NCI-H2227 (cell line): Measurements from ENCODE around the gene SIRT3.
A peak's percentile ranks its signal among the peaks of the same experiment; 100 is the strongest.
"Not testable (repeated sequence)": the region's sequence is repeated elsewhere in the genome, so short reads cannot be mapped to it uniquely, and the experiment has no call there.

Experiments used
- DNase-seq: peaks from one replicate; lab custom pipeline; 2025; ENCODE audit not compliant: unreplicated experiment; lab: John Stamatoyannopoulos, UW

SIRT3 gene

DNA sequence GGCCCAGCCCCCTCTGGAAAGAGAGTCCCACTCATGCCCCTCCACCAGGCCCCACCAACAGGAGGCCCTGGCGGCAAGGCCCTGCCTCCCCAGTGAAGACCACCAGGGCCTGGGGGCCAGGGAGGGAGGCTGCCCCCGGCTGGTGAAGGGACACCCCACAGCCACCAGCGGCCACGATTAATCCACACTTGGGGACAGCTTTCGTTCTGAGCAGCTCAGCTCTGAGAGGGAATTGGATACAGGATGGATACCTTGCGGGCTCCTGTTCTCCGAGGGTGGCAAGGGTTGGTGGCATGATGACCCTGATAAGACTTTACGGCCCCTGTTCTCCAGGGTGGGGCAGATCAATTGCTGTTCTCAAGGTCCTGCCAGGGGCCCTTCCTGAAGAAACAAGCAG, 35.2 kb upstream of the SIRT3 start:
- DNase-seq, result no peak

- DNase-seq, result no peak
These were observed 34.5 kb upstream of the SIRT3 start for GRCh38 chr11:270451-271318.

GRCh38 chr11:269146-269890, 33.2 kb upstream of the SIRT3 start:
- DNase-seq, result no peak

- not testable (repeated sequence) for DNase-seq
These were observed 32.6 kb upstream of the SIRT3 start for GRCh38 chr11:268716-269145.

DNA sequence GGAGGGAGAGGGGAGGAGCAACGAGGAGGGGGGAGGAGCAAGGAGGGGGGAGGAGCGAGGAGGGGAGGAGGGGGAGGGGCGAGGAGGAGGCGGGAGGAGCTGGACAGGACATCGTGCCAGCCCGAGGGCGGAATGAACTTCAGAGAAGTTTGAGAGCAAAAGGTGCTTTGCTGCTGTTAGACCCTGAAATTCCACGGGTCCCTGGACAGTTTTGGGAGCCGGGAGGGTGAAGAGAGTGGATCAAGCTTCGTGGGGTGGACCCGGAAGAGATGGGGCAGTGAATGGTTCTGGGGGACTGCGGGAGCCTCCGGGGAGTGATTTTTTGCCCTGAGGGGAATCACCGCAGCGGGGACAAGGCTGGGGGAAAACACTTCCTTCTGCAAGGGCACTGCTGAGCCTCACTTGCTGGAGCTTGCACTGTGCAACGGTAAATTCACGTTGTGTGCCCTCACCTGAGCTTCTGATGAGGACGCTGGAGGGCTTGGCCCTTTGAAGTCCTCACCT, 31.4 kb upstream of the SIRT3 start:
- DNase-seq, result peak; percentile 22

GRCh38 chr11:266676-267439, 30.7 kb upstream of the SIRT3 start:
- DNase-seq, result no peak

DNA sequence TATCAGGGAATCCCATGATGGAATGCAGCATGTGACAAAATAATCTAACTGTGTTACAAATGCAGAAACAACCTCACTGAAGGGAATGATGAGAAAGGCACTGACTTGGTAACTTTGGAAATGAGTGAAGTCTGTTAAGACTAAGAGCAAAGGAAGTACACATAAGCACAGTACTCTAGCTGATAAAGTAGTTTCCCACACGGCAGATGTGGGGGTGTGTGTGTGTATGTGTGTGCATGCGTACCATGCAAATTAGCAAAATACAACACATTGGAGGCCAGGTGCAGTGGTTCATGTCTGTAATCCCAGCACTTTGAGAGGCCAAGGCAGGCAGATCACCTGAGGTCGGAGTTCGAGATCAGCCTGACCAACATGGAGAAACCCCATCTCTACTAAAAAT, 25.5 kb upstream of the SIRT3 start:
- DNase-seq, result no peak

- no peak for DNase-seq
These were observed 23.3 kb upstream of the SIRT3 start for GRCh38 chr11:259413-259812.

GRCh38 chr11:257766-258493, 21.8 kb upstream of the SIRT3 start:
- DNase-seq, result no peak

GRCh38 chr11:256952-257737, 21.0 kb upstream of the SIRT3 start:
- no peak for DNase-seq

- no peak for DNase-seq
These were observed 19.7 kb upstream of the SIRT3 start for GRCh38 chr11:255816-256215.

- DNase-seq, result no peak
These were observed 19.0 kb upstream of the SIRT3 start for GRCh38 chr11:255176-255575.

DNA sequence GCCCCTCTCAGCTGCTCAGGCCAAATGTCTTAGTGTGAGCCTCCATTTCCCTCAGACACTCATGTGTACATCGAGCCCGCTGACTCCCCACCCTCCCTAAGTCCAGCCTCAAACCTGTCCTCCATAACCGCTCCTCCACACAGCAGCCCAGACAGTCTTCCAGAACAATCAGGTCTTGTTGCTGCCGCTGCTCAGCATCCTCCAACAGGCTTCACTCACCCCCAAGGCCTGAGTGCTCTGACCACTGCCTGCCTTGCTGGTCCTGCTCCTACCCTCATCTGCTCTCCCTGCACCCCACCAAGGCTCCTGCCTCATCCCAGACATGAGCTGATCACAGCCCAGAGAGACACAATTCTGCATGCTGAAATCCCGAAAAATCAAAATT, 17.7 kb upstream of the SIRT3 start:
- DNase-seq, result no peak

DNA sequence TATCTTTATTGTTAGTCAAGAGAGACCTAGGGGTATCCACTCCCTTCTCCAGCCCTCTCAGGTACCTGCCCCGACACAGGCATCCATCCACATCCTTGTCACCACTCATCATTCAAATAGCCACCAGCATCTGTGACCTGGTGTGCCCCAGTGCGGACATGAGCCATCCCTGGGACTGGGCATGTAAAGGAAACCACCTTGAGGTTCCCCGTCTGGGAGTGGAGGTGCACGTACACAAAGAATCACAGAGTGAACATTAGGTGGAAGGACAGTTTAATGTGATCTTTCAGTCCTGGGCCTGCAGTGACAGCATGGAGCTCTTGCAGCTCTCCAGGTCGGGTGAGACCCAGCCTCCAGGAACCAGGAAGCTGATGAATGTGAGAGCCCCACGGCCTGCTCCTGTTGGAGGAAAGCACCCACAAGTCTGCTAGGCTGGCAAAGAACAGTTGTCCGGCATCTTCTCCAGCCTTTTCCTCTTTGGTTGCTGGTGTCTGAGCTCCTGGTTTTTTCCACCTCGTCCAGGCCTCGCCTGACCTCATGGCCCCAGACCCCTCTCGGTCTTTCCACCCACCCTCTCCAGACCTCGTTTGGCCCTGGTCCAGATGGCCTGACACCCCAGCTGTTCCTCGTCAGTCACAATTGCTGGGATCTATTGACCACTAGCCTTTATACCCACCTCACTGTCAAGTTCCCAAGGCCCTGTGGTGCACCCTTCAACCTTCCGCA, 17.2 kb upstream of the SIRT3 start:
- no peak for DNase-seq

GRCh38 chr11:252666-253065, 16.5 kb upstream of the SIRT3 start:
- DNase-seq, result no peak

GRCh38 chr11:251550-251949, 15.4 kb upstream of the SIRT3 start:
- peak; percentile 15 for DNase-seq

DNA sequence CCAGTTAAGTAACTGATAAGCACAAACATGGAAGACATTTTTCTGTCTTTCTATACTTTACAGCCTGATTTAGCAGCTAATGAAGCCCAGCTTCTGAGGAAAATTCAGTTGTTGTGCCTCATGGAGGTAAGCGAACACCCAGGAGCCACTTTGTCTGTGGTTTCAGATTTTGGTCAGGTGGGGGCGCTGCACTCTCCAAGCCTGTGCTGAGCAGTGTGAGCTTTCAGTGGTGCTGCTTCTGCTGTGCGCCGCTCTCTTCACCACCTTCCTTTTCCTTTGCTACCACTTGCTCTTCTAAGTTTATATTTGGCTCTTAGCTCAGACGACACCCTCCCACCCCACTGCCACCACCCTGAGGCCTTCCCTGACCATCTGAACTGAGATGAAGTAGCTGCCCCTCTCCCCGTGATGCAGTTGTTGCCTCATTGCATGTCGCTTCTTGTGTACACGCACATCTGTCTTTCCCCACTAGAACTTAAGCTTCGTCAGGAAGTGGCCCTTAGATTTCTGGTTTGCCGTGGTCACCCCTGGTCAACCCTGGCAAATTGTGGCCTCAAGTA, 14.7 kb upstream of the SIRT3 start:
- DNase-seq, result peak; percentile 75

GRCh38 chr11:250274-250673, 14.1 kb upstream of the SIRT3 start:
- no peak for DNase-seq

- DNase-seq, result no peak
These were observed 12.9 kb upstream of the SIRT3 start for GRCh38 chr11:249062-249461.
